NCI-H82 (cell line): ENCODE data around the gene SORCS2.
A peak's percentile ranks its signal among the peaks of the same experiment; 100 is the strongest.

Experiments used
- DNase-seq: peaks from one replicate; lab custom pipeline; 2025; lab: John Stamatoyannopoulos, UW

The SORCS2 gene

DNA sequence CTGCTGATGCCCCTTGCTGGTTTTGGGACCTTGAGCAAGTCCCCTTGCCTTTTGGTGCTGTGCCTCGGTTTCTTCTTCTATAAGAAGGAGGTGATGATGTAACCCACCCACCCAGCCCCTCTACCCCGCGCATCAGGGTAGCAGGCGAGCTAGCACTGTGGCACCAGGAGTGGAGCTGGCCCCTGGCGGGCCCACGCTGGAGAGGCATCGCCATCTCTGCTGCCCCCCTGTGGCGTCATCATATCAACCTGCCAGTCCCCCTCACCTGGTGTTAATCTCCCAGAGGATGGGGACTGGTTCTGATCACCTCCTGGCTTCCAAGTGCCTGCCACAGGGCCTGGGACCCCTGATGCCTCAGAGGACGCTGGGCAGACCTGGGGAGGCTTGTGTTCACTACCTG is 6.3 kb upstream of the SORCS2 start:
- DNase-seq: peak; percentile 54

DNA sequence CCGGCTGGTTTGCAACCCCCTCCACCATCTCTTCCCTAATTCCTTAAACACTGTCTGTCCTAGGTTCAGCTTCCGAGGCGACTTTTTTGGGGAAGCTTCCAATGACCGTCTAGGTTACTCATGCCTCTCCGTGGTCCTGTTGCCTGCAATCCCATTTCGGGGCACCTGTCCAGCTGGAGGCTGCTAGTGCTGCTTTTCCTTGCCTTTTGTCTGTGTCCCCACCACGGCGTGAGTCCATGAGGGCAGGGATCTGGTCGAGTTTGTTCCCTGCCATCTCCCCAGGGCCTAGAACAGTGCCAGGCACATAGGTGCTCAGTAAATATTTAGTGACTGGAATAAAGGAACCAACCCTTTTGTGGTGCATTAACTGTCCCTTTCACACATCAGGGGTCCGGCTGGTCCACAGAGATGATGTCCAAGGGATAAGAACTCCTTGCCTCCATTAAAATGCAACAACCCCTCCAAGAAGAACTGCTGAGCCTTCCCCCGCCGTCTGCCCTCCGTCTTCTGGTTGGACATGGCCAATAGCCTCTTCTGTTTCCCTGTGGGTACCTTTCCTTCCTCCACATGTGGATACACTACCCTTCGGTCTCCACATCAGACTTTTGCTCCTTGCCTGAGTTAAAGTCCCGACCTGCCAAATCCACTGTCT is 5.7 kb upstream of the SORCS2 start:
- DNase-seq: no peak

DNA sequence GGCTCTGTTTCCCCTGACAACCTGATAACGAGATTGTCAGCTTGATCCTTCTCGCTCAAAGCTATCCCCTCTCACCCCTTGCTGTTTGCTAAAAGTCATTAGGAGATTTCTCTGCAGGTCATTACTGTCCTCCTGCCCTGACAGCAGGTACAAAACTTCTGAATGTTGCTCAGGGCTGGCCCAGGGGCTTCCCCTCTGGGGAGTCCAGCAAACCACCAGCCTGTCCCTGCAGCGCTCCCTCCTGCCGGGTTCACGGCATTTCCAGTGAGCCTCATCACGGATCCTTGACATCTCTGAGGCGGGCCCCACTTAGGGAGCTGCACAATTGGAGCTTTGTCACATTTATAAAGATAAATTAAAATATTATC is 5.2 kb upstream of the SORCS2 start:
- peak; percentile 49 for DNase-seq

DNA sequence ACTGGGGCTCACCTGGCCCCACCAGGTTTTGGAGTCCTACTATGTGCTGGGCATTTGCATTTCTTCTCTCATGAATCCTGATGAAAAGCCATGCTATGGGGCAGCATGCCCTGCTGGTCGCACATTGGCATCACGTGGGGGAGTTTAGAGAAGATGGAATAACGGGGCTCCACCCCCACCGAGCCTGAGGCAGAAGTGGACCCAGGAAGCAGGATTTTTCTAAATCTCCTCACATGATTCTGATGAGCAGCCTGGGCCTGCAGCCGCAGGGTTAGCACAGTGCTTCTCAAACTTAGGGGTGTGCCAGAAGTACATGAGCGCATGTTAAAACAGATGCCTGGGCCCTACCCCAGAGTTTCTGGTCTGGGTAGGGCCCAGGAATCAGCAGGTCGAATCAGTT is 4.6 kb upstream of the SORCS2 start:
- DNase-seq: no peak

DNA sequence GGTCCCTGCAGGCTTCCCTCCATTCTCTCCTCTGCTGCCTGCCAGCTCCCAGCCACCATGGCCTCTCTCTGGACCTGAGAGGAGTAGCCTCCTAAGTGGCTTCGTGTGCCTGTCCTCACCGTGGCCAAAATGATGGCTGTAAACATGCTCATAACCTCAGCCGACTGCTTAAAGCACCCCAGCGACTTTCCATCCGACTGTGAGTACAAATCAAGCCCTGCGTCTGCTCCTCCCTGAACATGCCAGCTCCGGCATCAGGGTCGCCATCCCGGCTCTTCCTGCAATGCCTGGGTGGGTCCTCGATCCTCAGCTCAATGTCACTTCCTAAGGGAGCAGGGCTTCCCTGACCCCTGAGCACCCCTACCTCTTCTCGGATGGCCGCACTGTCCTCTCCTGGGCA is 3.3 kb upstream of the SORCS2 start:
- no peak for DNase-seq

DNA sequence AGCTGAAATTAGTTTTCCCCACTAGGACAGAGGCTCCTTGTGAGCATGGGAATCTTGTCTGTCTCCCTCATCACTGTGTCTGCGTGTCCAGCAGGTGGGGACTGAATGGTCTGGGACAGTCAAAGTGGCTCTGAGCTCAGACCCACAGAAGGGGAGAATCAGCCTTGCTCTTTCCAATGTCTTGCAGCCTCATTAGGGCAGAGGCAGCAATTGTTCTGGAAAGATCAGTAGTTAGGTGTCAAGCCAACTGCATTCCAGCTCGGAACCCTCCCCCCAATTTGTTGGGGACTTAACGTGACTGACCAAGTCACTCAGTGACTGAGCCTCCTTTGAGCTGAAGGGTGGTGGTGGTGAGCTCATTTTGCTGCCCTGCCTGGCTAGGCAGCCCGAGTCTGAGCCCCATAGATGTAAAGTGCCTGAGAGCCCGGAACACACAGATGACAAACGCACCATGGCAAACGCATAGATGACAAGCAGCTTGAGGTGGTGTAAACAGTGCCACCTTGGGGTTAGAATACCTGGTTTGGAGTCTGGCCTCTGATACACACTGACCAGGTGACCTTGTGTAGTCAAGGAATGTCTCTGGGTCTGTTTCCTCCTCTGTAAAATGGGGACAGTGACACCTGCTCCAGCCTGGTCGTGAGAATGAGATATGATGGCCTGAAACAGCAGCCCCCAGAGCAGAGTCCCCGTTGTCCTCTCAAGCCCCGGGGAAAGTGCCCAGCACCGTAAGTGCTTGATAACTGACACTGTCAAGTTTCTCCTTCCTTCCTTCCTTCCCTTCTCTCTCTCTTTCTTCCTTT is 2.7 kb upstream of the SORCS2 start:
- DNase-seq: peak; percentile 13

DNA sequence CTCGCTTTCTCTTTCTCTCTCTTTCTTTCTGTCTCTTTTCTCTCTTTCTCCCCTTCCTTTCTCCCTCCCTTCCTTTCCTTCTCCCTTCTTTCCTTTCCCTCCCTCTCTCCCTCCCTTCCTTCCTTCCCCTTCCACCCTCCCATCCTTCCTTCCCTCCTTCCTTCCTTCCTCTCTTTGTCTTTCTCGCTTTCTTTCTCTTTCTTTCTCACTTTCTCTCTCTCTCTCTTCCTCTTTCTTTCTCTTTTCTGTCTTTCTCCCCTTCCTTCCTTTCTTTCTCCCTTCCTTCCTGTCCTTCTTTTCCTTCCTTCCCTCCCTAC is 2.1 kb upstream of the SORCS2 start:
- no peak for DNase-seq

DNA sequence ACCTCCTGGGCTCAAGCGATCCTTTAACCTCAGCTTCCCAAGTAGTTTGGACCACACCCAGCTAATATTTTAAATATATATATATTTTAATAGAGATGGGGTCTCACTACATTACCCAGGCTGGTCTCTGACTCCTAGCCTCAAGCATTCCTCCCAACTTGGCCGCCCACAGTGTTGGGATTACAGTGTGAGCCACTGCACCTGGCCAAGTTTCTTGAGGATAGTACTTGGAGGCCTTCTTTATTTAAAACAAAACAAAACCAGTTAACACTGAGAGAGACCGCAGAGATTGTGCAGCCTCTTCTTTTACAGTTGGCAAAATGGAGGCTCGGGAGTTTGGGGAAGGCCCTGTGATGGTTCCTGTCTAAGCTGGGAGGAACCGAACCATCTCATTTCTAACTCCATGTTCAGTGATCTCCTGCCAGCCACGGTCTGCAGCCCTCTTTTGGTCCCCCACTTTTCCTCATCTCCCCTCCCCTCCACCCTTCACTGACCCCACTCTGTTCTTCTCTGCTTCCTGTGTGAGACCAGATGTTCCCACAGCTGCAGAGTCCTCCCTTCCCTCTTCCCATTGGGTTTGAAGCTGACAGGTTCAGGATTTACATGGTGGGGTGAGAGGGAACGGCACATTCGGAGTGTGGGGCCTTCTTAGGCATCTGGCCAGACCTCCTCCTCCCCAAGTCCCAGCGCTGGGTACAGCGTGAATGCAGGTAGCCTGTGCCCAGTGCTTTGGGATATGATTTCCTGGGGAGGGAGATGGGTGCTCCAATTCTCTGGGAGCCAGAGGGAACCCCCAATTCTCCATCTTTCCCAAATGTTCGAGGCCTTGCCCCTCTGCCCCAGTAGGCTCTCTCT is 1.4 kb upstream of the SORCS2 start:
- no peak for DNase-seq

DNA sequence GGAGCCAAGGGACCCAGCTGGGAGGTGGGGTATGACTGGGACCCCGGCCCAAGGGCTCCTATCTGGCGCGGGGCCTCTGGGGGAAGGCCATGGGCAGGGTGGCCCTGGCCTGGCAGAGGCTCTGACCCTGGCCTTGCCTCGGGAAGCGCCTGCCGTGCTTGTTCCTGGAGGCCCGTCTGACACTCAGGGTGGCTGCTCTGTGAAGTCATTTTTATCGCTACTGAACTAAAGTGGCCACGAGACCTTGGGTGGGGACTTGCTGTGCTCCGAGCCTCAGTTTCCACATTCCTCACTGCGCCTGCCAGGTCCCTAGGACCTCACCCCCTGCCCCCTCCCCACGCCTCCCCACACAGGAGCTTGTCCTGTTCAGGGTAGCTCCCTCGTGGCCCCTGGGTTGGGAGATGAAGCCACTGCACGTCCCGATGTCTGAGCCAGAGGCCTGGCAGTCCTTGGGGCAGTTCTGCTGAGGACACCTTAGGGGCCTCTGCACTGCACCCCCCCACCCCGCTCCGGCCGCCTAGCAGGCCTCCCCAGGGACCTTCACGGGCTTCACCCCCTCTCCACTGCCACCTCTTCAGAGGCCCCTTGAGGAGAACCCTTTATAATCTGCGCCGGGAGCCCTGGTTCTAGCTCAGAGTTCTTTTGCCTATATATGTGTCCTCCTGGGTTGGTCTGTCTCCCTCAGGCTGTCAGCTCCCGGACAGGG is 639 bp upstream of the SORCS2 start:
- no peak for DNase-seq

DNA sequence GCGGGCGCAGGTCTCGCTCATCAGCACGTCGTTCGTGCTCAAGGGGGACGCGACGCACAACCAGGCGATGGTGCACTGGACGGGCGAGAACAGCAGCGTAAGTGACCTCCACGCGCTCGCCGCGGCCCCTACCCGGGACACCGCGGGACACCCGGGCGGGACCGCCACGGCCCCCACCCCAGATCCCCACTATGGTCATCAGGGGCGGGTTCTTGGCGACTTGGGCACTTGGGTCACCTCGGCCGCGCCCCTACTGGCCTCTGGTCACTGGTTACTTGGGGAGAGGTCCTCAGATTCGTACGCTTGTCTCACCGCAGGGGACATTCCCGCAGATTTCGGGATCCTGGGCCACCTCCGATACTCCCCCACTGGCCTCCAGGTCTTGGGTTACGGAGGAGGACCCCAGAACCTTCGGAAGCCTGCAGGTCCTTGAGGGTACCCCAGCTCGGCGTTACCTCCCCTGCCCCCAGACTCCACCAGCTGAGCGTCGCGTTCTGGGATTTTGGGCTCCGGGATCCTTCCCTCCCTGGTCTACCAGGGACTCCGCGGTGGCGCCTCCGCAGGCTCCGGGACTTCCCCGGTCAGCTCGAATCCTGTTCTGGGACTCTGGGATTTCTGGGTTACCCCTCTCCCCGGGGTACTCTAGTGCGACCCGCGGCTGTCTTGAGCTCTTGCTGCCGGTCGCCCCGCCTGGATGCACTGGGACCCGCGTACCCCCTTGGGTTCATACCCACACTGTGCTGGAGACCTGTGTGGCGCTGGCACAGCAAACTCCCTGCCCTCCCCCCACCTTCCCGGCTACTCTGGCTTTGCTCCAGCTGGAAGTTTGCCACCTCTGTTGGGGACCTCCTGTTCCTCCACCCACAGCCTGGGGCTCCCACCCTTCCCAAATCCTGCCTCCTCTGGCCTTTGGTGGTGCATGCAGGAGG is 956 bp downstream of the SORCS2 start:
- DNase-seq: peak; percentile 90

DNA sequence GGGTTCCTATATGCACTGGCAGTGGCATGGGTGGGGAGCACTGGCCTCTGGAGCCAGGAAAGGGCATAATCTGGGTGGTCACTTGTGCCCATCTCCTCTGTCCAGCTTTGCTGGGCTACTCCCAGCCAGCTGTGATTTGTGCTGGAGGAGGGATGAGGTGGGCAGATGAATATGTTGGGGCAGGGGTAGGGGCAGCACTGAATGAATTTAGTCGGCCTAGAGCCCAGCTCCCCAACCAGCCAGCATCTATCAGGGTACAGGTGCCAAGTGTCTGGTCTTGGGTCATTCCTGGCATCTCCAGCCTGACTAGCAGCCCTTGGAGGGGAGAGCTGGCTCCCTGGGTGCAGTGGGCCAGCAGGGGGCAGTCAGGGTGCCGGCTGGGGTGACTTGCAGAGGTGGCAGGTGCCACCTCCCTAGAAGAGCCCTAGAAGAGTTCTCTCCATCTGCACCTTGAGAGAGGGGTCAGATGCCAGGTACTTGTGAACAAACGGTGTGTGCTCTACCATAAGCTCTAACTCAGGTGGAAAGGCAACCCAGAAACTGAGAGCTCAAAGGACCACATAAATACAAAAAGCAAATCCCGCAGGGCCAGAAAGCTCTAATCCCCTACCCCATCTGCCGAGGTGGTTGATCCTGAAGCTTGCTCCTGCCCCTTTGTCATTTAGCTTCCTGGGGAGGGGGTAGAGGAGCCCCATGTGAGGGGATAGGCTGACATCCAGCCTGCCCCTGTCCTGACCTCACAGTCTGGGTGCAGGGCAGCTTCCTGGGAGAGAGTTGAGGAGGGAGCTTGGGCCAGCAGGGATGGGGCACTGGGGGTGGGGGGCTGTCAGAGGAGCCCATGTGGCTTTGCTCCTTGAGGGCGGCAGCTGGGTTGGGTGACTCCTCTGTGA is 2.2 kb downstream of the SORCS2 start:
- DNase-seq: peak; percentile 97

DNA sequence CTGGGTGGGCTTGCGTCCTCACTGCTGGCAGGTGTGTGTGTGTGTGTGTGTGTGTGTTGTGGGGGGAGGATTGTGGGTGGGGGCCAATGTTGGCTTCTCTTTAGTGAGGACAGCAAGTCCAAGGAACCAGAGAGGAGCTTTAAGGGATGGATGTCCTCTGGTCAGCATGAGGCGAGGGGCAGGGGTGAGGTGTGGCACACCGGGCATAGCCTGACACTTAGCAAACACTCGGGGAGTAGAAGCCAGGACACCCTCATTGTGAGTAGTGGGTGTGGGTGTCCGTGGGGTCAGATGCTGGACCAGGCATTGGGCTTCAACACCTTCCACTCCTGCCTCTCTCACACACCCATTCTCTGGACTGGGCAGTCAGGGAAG is 2.8 kb downstream of the SORCS2 start:
- no peak for DNase-seq

DNA sequence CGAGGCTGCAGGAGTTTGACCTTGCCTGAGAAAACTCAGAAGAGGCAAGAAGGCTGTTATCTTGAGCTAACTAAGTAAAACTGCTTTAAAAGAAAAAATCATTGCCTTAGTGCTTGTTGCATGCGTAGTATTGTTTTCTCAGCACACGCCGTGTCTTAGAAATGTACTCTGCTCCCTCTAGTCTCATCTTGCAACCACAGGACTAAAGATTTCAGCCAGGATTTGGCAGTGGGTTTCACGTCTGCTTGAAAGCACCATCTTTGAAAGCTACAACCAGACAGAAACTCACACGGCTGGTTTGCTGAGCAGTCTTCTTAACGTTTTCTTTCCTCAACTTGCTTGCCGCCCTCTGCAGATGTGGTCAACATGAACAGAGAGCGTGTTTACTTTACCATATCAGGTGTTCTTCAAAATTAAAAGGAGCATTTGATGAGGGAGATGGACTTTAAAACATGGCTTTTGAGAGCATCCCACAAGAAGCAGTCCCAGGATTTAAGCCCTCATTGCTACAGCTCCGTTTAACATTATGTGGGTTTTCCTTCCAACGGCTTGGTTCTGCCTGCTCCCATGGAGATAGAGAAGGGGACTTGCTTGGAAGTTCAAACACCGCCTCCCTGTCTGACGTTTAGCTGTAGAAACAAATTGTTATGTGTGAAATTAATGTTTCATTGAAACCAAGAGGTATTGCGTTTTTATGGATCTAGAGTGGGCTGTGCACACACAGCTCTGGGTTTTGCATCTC is 3.4 kb downstream of the SORCS2 start:
- DNase-seq: peak; percentile 23

DNA sequence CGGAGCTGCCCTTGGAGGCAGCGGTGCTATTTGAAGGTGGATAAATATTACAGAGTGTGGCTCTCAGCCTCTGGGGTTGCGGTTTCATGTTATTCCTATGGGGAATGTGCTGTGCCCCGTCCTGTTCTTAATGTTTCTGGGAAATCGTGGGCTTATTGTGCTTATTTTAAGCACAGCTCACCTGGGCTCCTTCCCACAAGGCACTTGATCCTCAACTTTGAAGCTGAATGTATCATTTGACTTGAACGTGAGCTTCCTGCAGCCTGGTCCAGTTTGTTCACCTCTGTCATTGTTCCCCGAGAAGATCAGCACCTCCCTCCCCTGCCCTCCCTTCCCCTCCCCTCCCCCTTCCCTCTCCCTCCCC is 3.9 kb downstream of the SORCS2 start:
- peak; percentile 69 for DNase-seq

DNA sequence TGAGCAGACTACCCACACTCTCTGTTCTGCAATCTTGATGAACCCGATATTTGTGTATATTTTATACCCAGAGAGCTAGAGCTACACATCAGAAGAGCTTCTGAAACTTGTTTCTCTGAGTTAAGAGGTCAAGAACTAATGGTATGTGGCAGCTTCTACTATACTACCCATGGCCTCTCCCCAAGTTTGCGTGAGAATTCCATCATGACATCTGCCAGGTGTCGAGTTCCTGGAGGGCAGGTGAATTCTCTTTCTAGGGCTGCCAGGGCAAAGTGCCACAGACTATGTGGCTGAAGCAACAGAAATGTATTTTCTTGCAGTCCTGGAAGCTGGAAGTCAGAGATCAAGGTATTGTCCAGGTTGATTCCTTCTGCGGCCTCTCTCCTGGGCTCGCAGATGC is 4.4 kb downstream of the SORCS2 start:
- DNase-seq: no peak

DNA sequence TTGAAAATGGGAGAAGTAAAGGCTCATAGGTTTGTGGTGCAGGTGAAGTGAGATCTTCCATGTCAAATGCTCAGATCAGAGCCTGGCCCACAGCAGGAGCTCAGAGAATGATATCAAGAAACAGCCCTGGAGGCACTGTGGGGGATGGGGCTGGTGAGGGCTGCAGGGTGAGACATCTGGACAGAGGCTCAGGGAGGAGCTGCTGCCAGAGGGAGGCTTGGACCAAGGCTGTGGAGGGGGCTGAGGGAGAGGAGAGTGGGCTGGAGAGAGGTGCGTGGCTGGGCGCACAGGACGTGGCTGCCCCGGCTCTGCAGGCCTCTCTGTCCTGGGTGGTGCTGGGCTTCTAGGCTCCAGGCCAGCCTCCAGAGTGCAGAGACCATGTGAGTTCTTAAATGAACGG is 5.6 kb downstream of the SORCS2 start:
- peak; percentile 87 for DNase-seq

DNA sequence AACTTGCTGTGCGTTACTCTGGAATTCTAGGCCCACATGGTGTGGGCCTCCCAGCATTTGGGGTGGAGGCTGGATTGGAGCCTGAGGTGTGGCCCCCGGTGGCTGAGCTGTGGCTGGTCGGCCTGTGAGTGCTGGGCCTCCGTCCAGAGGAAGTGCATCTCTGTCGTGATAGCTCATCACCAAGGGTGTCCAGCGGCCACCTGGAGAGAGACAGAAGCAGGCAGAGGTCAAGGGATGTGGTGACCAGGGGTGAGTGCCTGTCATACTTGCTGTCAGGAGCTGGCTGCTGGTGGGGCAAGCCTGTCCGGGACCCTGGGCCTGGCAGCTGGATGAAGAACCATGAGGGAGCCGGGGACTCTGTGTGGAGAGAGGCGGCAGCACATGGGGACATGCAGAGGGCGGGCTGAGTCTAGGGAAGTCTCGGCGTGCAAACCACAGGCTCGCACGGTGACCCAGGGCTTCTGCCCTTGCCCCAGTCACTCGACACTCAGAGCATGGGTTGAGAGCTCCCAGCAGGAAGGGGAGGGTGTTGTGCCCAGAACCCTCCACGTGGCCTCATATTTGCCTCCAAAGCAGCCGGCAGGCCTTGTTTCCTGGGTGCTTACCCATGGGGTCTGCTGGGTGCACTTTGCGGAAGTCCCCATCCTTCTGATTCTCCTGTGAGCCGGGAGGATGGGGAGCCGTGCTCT is 6.2 kb downstream of the SORCS2 start:
- DNase-seq: no peak

DNA sequence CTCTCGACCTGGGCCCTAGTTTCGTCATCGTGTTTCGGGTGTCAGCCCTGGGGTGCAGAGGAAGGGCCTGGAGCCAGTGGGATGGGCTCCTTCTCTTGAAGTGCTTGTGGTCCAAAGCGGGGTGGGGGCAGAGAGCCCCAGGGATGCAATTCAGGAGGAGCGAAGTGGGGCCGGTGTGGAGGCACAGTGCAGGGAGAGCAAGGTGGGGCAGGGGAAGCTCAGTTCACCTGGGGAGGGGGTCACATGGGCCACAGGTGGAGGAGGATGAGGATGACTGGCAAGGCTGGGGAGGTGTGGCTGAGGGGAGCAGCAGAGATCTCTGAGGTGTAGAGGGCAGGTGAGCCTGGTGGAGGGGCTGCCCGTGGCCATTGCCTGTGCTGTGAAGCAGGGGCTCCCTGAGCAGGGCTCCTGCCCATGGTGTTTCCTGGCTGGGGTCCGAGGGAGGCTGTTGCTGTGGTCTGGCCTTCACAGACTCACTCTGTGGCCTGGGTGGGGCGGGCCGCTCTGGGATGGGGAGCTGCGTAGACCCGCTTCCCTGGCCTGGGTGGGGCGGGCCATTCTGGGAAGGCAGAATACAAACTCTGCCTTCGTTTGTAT is 6.9 kb downstream of the SORCS2 start:
- no peak for DNase-seq
